PFSK-1 (cell line): ENCODE results near the gene SRP14.

ENCODE experiments used
- POLR2AphosphoS5 ChIP-seq: IDR thresholded peaks from 2 replicates; pipeline ENCODE4 v1.6.1; 2012; ENCODE audit warnings: low read depth, mild to moderate bottlenecking, control low read depth, low read length, moderate library complexity
- TF ChIP-seq, protein P1 (sequence below), 2 experiments: IDR thresholded peaks; 2 replicates each; pipeline versions ENCODE4 v1.6.1 to v1.8.0; 2011 to 2012; ENCODE audit warnings: low read depth in 2 of 2, low read length in 2 of 2, control low read depth in 1 of 2, inconsistent platforms in 1 of 2, mild to moderate bottlenecking in 1 of 2, moderate library complexity in 1 of 2; ENCODE audit not compliant: insufficient read depth in 1 of 2

DNA sequence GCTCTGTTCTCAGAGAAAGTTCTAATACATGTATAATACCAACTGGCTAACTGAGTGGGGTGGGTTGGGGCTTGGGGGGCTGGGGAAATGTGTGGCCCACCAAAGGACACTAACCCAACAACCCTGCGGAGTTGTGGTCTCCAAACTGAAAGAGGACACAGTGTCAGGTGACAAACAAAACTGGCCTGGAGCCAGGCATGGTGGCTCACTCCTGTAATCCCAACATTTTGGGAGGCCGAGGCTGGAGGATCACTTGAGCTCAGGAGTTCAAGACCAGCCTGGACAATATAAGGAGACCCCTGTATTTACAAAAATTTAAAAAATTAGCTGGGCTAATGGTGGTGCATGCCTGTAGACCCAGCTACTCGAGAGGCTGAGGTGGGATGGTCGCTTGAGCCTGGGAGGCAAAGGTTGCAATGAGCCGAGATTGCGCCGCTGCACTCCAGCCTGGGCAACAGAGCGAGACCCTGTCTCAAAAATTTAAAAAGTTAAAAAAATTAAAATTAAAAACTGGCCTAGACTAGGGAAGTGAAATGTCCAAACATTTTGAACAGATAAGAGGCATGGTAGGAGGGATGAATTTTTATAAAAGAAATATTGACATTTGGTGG lies 31.7 kb upstream of the SRP14 start:
- TF ChIP-seq, protein P1, sequence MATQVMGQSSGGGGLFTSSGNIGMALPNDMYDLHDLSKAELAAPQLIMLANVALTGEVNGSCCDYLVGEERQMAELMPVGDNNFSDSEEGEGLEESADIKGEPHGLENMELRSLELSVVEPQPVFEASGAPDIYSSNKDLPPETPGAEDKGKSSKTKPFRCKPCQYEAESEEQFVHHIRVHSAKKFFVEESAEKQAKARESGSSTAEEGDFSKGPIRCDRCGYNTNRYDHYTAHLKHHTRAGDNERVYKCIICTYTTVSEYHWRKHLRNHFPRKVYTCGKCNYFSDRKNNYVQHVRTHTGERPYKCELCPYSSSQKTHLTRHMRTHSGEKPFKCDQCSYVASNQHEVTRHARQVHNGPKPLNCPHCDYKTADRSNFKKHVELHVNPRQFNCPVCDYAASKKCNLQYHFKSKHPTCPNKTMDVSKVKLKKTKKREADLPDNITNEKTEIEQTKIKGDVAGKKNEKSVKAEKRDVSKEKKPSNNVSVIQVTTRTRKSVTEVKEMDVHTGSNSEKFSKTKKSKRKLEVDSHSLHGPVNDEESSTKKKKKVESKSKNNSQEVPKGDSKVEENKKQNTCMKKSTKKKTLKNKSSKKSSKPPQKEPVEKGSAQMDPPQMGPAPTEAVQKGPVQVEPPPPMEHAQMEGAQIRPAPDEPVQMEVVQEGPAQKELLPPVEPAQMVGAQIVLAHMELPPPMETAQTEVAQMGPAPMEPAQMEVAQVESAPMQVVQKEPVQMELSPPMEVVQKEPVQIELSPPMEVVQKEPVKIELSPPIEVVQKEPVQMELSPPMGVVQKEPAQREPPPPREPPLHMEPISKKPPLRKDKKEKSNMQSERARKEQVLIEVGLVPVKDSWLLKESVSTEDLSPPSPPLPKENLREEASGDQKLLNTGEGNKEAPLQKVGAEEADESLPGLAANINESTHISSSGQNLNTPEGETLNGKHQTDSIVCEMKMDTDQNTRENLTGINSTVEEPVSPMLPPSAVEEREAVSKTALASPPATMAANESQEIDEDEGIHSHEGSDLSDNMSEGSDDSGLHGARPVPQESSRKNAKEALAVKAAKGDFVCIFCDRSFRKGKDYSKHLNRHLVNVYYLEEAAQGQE (IDR thresholded peaks at IDR 0.05; ENCODE audit: insufficient read depth in 1 of 2, low read depth in 2 of 2, low read length in 2 of 2) = no peak
- TF ChIP-seq POLR2AphosphoS5 = no peak
